Tibial nerve (tissue), 4 donors: ENCODE measurements around the gene SSC5D.

Experiments used
- CTCF ChIP-seq, 5 experiments: fragments of 200-600 bp in 3 of 5; fragments of 450-650 bp in 2 of 5; sonication (generic) in 3 of 5; IDR thresholded peaks; one replicate each; pipeline ENCODE4 v1.5.1; 2016 to 2019; ENCODE audit warnings: antibody characterized with exemption in 5 of 5, mild to moderate bottlenecking in 3 of 5, moderate library complexity in 2 of 5
- EP300 ChIP-seq, 2 donors: sonication (generic); formaldehyde crosslinking; IDR thresholded peaks; one replicate each; pipeline ENCODE4 v1.6.1; 2017; ENCODE audit warnings: antibody characterized with exemption in 2 of 2, mild to moderate bottlenecking in 1 of 2

- TF ChIP-seq CTCF (IDR thresholded peaks at IDR 0.05) (no peak), EP300 (IDR thresholded peaks at IDR 0.05) (no peak)
Measured at GRCh38 chr19:55441319-55441691, 46.9 kb upstream of the SSC5D start.
